GM21367 (cell line): Measurements from ENCODE around the gene KRTAP1-1.
"Not testable (repeated sequence)": the region's sequence is repeated elsewhere in the genome, so short reads cannot be mapped to it uniquely, and the experiment has no call there.

Source experiments
- ATAC-seq: cut with Tn5 transposase; IDR thresholded peaks from one replicate; pipeline ENCODE4 v1.9.1; 2021; ENCODE audit not compliant: unreplicated experiment

KRTAP1-1 gene

GRCh38 chr17:41013181-41013580, 28.1 kb downstream of the KRTAP1-1 start:
- ATAC-seq: no peak

GRCh38 chr17:41012326-41013120, 28.7 kb downstream of the KRTAP1-1 start:
- no peak for ATAC-seq

- ATAC-seq: no peak
These were observed 30.8 kb downstream of the KRTAP1-1 start for GRCh38 chr17:41010441-41010840.

GRCh38 chr17:41009936-41010335, 31.3 kb downstream of the KRTAP1-1 start:
- no peak for ATAC-seq

GRCh38 chr17:41009301-41009760, 31.9 kb downstream of the KRTAP1-1 start:
- ATAC-seq: no peak

- no peak for ATAC-seq
These were observed 32.4 kb downstream of the KRTAP1-1 start, which contains the start of gene KRTAP3-1 for GRCh38 chr17:41008811-41009210. TSS of gene KRTAP3-1 (minus strand) at chr17:41009128. CDS start at chr17:41009074, 54 bp downstream.

- no peak for ATAC-seq
These were observed 36.9 kb downstream of the KRTAP1-1 start for GRCh38 chr17:41004397-41004796.

GRCh38 chr17:41003926-41004325, 37.3 kb downstream of the KRTAP1-1 start:
- no peak for ATAC-seq

GRCh38 chr17:41002814-41003213, 38.4 kb downstream of the KRTAP1-1 start:
- no peak for ATAC-seq

- no peak for ATAC-seq
These were observed 39.5 kb downstream of the KRTAP1-1 start for GRCh38 chr17:41001795-41002194.

GRCh38 chr17:40999563-40999962, 41.7 kb downstream of the KRTAP1-1 start, which contains the start of gene KRTAP3-2:
TSS of gene KRTAP3-2 (minus strand) at chr17:40999906. CDS start at chr17:40999853, 53 bp downstream.
- not testable (repeated sequence) for ATAC-seq

- no peak for ATAC-seq
These were observed 43.9 kb downstream of the KRTAP1-1 start for GRCh38 chr17:40997361-40997760.

GRCh38 chr17:40996829-40997228, 44.4 kb downstream of the KRTAP1-1 start:
- no peak for ATAC-seq

GRCh38 chr17:40995116-40995515, 46.1 kb downstream of the KRTAP1-1 start:
- no peak for ATAC-seq

GRCh38 chr17:40993839-40994238, 47.4 kb downstream of the KRTAP1-1 start, which contains the start of gene KRTAP3-3:
TSS of gene KRTAP3-3 (minus strand) at chr17:40994164. CDS start at chr17:40994097, 67 bp downstream.
- ATAC-seq: no peak

- ATAC-seq: no peak
These were observed 48.2 kb downstream of the KRTAP1-1 start for GRCh38 chr17:40993084-40993483.

- ATAC-seq: no peak
These were observed 48.6 kb downstream of the KRTAP1-1 start for GRCh38 chr17:40992666-40993065.
